Lung (tissue), 12 donors: Measurements from ENCODE around the gene IFI35. TPM values are rescaled to one million over a fixed set of nuclear protein-coding genes. Genes with fewer than 3 reads are reported as not detected.

Experiments
- ATAC-seq: fragments of 200-7000 bp; cut with Tn5 transposase; one replicate; pipeline ENCODE4 v1.9.1; 2020; ENCODE audit warnings: moderate number of reproducible peaks; ENCODE audit not compliant: insufficient read depth, low FRiP score
- DNase-seq, 3 donors: peaks; one replicate each; pipeline ENCODE4 v3.0.0-alpha.2; 2013 to 2017
- H3K27ac ChIP-seq, 2 donors: one replicate each; pipeline ENCODE4 v1.5.1; 2013; ENCODE audit warnings: mild to moderate bottlenecking in 2 of 2, moderate library complexity in 2 of 2, control low read depth in 1 of 2, inconsistent platforms in 1 of 2, low read depth in 1 of 2, low read length in 1 of 2
- H3K27me3 ChIP-seq, 3 donors: one replicate each; pipeline ENCODE4 v1.5.1; 2013; ENCODE audit warnings: low read length in 2 of 3; ENCODE audit not compliant: control insufficient read depth in 3 of 3, insufficient read depth in 3 of 3
- H3K36me3 ChIP-seq, 4 donors: one replicate each; pipeline ENCODE4 v1.5.1; 2013; ENCODE audit warnings: low read length in 4 of 4, mild to moderate bottlenecking in 1 of 4, moderate library complexity in 1 of 4; ENCODE audit not compliant: control insufficient read depth in 4 of 4, insufficient read depth in 4 of 4
- H3K4me1 ChIP-seq, 5 donors: one replicate each; pipeline ENCODE4 v1.5.1; 2013; ENCODE audit warnings: low read length in 5 of 5, mild to moderate bottlenecking in 2 of 5, moderate library complexity in 1 of 5; ENCODE audit not compliant: control insufficient read depth in 5 of 5, insufficient read depth in 5 of 5
- H3K4me3 ChIP-seq: one replicate; pipeline ENCODE4 v1.5.1; 2013; ENCODE audit warnings: mild to moderate bottlenecking, control low read depth, moderate library complexity
- H3K9ac ChIP-seq, 2 donors: one replicate each; pipeline ENCODE4 v1.5.1; 2013; ENCODE audit warnings: low read length in 2 of 2, control low read depth in 1 of 2; ENCODE audit not compliant: insufficient read depth in 1 of 2
- H3K9me3 ChIP-seq, 4 donors: one replicate each; pipeline ENCODE4 v1.5.1; 2013; ENCODE audit warnings: low read length in 3 of 4, mild to moderate bottlenecking in 1 of 4, moderate library complexity in 1 of 4; ENCODE audit not compliant: control insufficient read depth in 4 of 4, insufficient read depth in 3 of 4
- CTCF ChIP-seq: IDR thresholded peaks from 2 replicates; pipeline ENCODE4 v1.5.1; 2012; ENCODE audit warnings: mild to moderate bottlenecking; ENCODE audit errors: control extremely low read depth, extremely low read depth
- WGBS, 2 donors: extraction: QIAGEN DNeasy Blood & Tissue Kit; methylation state at CpG; one replicate each; pipeline ENCODE4 v1.1.7; 2013; 5-methylcytosine and 5-hydroxymethylcytosine counted together
- polyA plus RNA-seq, 2 donors: library from polyadenylated mRNA; stranded (reverse); fragments of 200-250 nt; gene quantifications; one replicate each; pipeline ENCODE4 v1.2.1, GENCODE V29; 2013
- total RNA-seq, 2 donors: library from RNA; depleted of rRNA in 1 of 2; stranded (reverse); fragments of >200 nt in 1 of 2; gene quantifications; one replicate each; pipeline ENCODE4 v1.2.1, GENCODE V29; 2014 to 2021
- donor health status: control.
- donor health status: control.
- donor health status: Bipolar disorder and iron deficiency.
- donor health status: healthy.
- donor health status: DM: yes; HTN: yes; CAD: no.

IFI35 gene
- total and polyA plus RNA-seq, 4 donors: 18.8 to 60.3 (median 38.6) TPM

- H3K9me3 ChIP-seq: no peaks in the 10 kb centered on the region
- no peak overlapping the region for H3K27ac ChIP-seq
- no peaks in the 10 kb centered on the region for H3K27me3 ChIP-seq
- ATAC-seq (no peak), DNase-seq (no peak)
- H3K9ac ChIP-seq: no peak overlapping the region
- TF ChIP-seq CTCF: no peak
- H3K4me3 ChIP-seq: no peak overlapping the region
- WGBS, 2 donors: 83 to 90% methylated on average over 9 of the region's 9 CpGs
- H3K36me3 ChIP-seq: no peaks in the 10 kb centered on the region
- H3K4me1 ChIP-seq: peaks cover 0 to 9% (median 2%) of the 10 kb centered on the region in 5 donors
These were observed 20.8 kb downstream of the IFI35 start for GRCh38 chr17:43027091-43028032.

GRCh38 chr17:43028221-43028861, 21.8 kb downstream of the IFI35 start:
- 87 to 94% methylated on average over 17 of the region's 17 CpGs for WGBS, 2 donors
- H3K9ac ChIP-seq: no peak overlapping the region

GRCh38 chr17:43030137-43030767, 23.7 kb downstream of the IFI35 start:
- Histone ChIP-seq H3K27me3 (no peaks in the 10 kb centered on the region), H3K9me3 (no peaks in the 10 kb centered on the region), H3K4me3 (no peak overlapping the region), H3K36me3 (no peaks in the 10 kb centered on the region), H3K27ac (no peak overlapping the region), H3K9ac (no peak overlapping the region), H3K4me1 (peaks cover 0 to 17% (median 2%) of the 10 kb centered on the region in 5 donors)
- DNase-seq (no peak), ATAC-seq (no peak)
- 76 to 82% methylated on average over 6 of the region's 6 CpGs for WGBS, 2 donors
- no peak for TF ChIP-seq CTCF

More at GRCh38 chr17:43028221-43028861, 21.8 kb downstream of the IFI35 start:
- Histone ChIP-seq H3K4me3 (no peak overlapping the region), H3K4me1 (peaks cover 0 to 9% (median 2%) of the 10 kb centered on the region in 5 donors), H3K27me3 (no peaks in the 10 kb centered on the region), H3K9me3 (no peaks in the 10 kb centered on the region), H3K27ac (no peak overlapping the region), H3K36me3 (no peaks in the 10 kb centered on the region)
- TF ChIP-seq CTCF: no peak
- ATAC-seq: no peak
- DNase-seq: no peak
